GM18867 (cell line): ENCODE measurements around the gene ONECUT1.
A peak's percentile ranks its signal among the peaks of the same experiment; 100 is the strongest.

ENCODE experiments used
- ATAC-seq: cut with Tn5 transposase; IDR thresholded peaks from one replicate; pipeline ENCODE4 v1.9.1; 2021; ENCODE audit warnings: mild to moderate bottlenecking, moderate library complexity; ENCODE audit not compliant: unreplicated experiment

ONECUT1 gene

GRCh38 chr15:52797625-52798501, 7.7 kb upstream of the ONECUT1 start:
- no peak for ATAC-seq

DNA sequence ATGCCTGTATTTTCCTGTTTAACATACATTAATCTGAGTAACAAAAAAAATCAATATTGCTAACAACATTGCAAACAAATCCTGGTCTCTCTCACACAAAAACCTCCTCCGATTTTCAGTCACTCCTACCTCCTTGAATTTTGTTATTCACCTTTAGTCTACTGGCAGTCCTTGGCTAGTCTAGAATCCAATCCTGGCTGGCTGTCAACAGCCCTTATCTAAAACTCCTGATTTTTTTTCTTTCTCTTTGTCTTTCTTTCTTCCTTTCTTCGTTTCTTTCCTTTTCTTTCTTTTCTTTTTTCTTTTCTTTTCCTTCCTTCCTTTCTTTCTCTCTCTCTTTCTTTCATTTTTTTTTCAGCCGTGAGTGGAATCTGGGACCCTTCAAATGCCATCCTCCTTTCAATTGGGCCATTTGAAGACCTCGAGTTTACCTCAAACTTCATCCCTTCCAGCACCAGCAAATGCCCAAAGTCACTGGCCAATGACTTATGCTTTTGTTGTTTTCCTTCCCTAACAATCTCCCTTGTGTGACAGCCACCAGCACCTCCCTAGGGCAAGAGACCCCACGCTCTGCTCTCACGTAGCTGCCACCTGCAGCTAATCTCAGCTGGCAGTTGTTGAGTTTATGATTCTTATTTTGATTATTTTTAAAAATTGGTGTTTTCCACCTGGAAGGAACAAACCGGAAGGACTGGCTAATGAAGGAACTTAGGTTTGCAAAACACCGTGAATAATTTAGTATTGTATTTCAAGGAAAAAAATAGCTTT, 6.8 kb upstream of the ONECUT1 start:
- no peak for ATAC-seq

GRCh38 chr15:52796228-52796521, 6.0 kb upstream of the ONECUT1 start:
- no peak for ATAC-seq

- no peak for ATAC-seq
Observed at GRCh38 chr15:52795464-52796227, 5.5 kb upstream of the ONECUT1 start.

DNA sequence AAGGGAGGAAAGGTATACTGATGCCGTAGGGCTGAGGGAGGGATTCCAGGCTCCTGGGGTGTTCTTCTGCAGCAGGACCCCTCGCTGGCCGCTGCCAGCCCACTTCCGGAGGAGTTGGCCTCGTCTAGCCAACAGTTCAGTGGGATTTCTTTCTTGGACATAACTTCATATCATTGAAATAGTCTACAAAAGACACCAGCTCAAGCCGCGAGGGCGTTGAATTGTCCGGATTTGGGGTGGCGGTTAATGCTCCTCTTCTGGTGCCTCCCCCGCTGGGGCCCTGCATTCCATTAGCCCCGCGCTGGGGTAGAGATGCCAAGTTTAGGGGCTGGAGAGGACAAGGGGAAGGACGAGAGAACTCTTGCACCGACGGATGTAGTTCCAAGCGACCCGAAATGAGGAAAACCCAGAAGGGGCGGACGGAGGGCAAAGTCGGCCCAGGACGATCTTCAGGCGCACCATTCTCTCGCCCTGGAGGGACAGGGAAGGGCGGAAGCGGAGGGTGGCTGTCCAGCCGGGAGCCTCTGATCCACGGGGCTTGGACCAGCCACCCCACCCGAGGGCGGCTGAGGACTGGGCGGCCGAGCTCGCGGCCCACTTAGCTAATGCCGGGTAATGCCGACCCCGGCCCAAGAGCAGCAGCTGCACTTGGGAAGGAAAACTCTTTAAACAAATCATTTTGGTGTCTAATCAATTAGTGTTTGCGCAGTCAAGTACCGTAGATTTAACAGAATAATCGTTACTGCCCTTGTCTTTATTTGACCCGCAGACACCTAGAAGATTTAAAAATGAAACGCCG, 4.7 kb upstream of the ONECUT1 start:
- ATAC-seq: no peak

GRCh38 chr15:52791776-52792175, 1.6 kb upstream of the ONECUT1 start:
- ATAC-seq: no peak

GRCh38 chr15:52790941-52791751, 1.0 kb upstream of the ONECUT1 start:
- ATAC-seq: no peak

- ATAC-seq: peak; percentile 24
Observed at GRCh38 chr15:52789601-52790168, 451 bp downstream of the ONECUT1 start.

GRCh38 chr15:52789008-52789600, 1.0 kb downstream of the ONECUT1 start:
- ATAC-seq: no peak

DNA sequence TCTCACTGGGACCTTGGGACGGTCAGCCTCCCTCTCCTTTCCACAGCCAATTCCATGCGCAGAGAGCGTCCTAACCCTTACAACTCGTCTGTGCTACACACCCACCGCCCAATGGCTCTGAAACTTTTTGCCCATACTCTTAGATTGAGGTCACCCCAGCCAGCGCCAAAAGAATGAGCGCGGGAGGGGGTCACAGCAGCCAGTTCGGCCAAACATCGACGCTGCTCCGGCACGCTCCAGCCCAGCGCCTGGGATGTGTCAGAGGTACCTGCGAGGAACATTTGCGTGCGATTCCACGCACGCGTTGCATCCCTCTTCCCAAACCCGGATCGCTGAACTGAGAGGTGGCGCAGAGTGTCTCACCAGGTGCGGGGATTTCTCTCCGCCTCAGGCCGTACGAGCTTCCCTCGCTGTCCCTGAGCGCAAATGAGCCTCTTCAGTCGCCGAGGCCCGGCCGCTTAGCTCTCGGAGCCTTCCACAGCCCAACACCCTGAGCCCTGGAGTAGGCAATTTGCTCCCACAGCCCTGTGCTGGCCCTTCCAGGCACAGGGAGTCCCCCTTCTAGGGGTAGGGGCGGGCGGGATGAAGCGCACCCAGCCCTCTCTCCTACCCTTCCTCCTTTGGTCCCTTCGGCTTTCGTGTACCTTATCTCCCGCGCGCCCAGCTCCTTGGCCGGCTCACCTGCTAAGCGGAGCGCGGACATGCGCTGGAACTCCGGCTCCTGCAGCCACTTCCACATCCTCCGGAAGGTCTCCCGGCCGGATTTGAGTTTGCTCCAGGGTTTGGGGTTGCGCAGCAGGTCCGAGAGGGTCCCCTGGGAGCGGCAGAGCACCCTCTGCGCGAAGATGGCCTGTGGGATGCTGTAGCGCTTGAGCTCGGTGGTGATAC, 1.8 kb downstream of the ONECUT1 start:
- no peak for ATAC-seq

- no peak for ATAC-seq
Observed at GRCh38 chr15:52787549-52788098, 2.5 kb downstream of the ONECUT1 start.

DNA sequence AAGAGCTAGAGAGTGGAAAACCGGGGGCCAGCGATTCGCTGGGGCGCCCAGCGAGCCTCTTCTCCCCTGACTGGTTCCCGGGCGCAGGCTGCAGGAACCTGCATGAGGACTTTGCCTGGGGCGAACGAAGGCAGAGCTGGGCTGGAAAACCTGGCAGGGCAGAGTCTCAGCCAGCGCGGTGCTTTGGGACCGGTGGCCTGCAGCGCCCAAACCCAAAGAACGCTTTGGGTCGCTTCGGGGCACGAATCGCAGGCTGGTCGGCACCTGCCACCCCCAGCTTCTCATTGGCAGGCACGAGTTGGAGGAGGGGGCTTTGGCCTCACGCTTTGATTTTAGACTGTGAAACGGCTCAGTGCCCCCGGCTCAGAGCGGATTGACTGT, 3.0 kb downstream of the ONECUT1 start:
- ATAC-seq: no peak

- ATAC-seq: no peak
Observed at GRCh38 chr15:52786436-52787122, 3.6 kb downstream of the ONECUT1 start.

DNA sequence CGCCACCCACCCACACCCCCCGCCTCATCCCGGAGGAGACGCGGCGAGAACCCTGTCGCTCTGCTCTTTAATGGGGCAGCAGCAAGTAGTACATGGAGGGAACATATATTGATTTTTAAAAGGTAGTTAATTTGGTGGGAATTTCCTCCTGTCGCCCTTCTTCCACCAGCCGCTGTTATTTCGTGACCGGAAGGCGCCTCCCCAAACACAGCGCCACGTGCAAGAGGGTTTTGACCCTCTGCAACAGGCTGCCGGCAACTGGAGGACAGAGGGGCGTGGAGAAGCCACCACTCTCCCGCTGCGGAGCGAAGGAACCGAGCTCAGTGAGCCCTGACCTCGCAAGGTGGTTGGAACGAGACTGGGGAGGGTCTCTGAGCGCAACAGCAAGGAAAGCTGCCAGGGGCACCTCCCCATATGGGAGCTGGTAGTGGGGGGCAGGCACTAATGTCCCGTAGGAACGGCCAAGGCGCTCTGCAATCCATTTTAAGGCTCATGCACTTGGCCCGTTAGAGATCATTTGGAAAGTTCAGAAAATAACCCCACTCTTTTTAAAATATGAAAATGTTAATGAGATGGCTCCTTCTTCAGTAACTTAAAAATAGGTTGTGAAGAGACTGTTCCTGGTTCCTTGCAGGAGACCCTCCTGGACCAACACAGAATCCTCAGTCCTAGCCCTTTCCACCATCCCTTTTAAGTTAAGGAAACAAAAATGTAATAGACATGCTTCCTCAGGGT, 4.3 kb downstream of the ONECUT1 start:
- no peak for ATAC-seq

DNA sequence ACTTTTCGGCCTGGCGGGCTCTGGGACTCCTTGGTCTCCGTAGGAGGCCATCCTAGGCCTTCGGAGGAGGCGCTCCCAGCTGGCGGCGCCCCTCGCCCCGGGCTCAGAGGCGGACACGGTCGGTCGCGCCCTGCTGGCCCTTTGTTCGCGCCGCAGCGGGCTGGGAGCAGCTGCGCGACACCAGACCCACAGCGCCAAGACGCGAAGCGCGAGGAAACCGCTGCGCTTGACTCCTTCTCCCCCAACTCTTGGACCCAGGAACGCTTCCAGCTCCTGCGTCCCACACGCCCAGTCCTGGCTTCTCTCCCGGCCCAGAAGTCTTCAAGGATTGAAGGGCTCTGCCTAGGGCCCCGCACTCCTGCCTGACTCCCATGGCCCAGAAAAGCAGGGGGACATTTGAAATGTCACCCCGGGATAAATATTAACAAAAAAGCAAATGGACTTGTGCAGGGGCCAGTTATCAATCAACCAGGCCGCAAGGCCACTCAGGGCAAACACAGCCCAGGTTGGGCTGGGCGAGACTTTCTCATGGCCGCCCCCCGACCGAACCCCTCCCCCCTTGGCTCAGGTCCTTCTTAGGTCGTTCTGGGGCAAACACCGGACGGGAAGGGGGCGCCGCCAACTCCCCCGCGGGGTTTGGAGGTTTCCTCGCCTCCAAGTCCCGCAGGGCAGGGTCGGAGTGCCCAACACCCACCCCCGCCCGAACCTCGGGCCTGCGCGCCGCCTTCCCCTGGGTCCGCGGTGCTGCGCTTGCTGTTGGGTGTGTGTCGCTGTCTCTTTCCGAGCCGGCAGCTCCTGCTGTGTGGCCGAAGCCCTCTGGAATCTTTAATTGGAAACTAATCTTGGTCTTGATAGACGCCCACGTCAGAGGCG, 5.1 kb downstream of the ONECUT1 start:
- ATAC-seq: no peak
